H1 (cell line): ENCODE results near the gene KNDC1. TPM values are rescaled to one million over a fixed set of nuclear protein-coding genes. Genes with fewer than 3 reads are reported as not detected.

ENCODE experiments used
- CTCF ChIA-PET: fragments of 300-600 bp; sonication (Branson Sonifier 250); formaldehyde crosslinking; loops from one replicate; lab custom pipeline; 2021; ENCODE audit not compliant: partially characterized antibody; lab: Charles Lee
- POLR2A ChIA-PET: fragments of 300-600 bp; sonication (Branson Sonifier 250); formaldehyde crosslinking; loops from one replicate; lab custom pipeline; 2021; ENCODE audit warnings: inconsistent platforms; ENCODE audit not compliant: partially characterized antibody; lab: Charles Lee
- DNase-seq, 2 experiments: peaks; one replicate each; pipeline versions ENCODE4 v3.0.0 to v3.0.0-alpha.2; 2010 to 2022; ENCODE audit warnings: low spot score in 2 of 2, low read depth in 1 of 2, mixed read lengths in 1 of 2
- FAIRE-seq: peaks from 2 replicates; lab custom pipeline; 2011; peaks lifted over from hg19 to GRCh38; lab: Jason Lieb, UNC
- H2AFZ ChIP-seq: 2 replicates; pipeline ENCODE4 v1.8.1; 2012; ENCODE audit warnings: low read length, inconsistent platforms
- H2AK5ac ChIP-seq: 2 replicates; pipeline ENCODE4 v1.6.1; 2013; ENCODE audit warnings: low read depth, low read length
- H2BK120ac ChIP-seq: replicated peaks from 2 replicates; pipeline ENCODE3; 2013; ENCODE audit warnings: low read depth, low read length, inconsistent platforms
- H2BK12ac ChIP-seq: 2 replicates; pipeline ENCODE4 v1.6.1; 2013; ENCODE audit warnings: low read depth, low read length
- H2BK15ac ChIP-seq: 2 replicates; pipeline ENCODE4 v1.6.1; 2013; ENCODE audit warnings: low read length
- H2BK20ac ChIP-seq: 2 replicates; pipeline ENCODE4 v1.6.1; 2013; ENCODE audit warnings: low read length
- H2BK5ac ChIP-seq: 2 replicates; pipeline ENCODE4 v1.6.1; 2013; ENCODE audit warnings: low read depth, low read length
- H3K14ac ChIP-seq: 2 replicates; pipeline ENCODE4 v1.6.1; 2013; ENCODE audit warnings: inconsistent platforms; ENCODE audit not compliant: insufficient read length
- H3K18ac ChIP-seq: 2 replicates; pipeline ENCODE4 v1.6.1; 2013; ENCODE audit warnings: low read length; ENCODE audit errors: extremely low read depth
- H3K23ac ChIP-seq: 2 replicates; pipeline ENCODE4 v1.6.1; 2013; ENCODE audit warnings: inconsistent platforms; ENCODE audit not compliant: insufficient read length
- H3K23me2 ChIP-seq: 2 replicates; pipeline ENCODE4 v1.6.1; 2013; ENCODE audit warnings: low read depth, low read length
- H3K27ac ChIP-seq: 2 replicates; pipeline ENCODE4 v1.6.1; 2011; ENCODE audit warnings: low read depth, low read length, inconsistent platforms
- H3K27me3 ChIP-seq, 4 experiments: replicated peaks in 1 of 4; 1 replicate in 1 of 4; 2 replicates in 3 of 4; pipeline versions ENCODE4 v1.6.1 to v1.8.1; 2011 to 2013; ENCODE audit warnings: low read length in 3 of 4, mild to moderate bottlenecking in 3 of 4, inconsistent platforms in 2 of 4, mixed read lengths in 2 of 4, moderate library complexity in 1 of 4; ENCODE audit not compliant: control insufficient read depth in 3 of 4, insufficient read depth in 3 of 4; ENCODE audit errors: extremely low read depth in 1 of 4
- H3K36me3 ChIP-seq, 4 experiments: 2 replicates each; pipeline versions ENCODE4 v1.6.1 to v1.8.1; 2011 to 2013; ENCODE audit warnings: mild to moderate bottlenecking in 4 of 4, low read length in 3 of 4, moderate library complexity in 2 of 4, control low read depth in 1 of 4, inconsistent platforms in 1 of 4; ENCODE audit not compliant: insufficient read depth in 4 of 4, control insufficient read depth in 2 of 4
- H3K4ac ChIP-seq: replicated peaks from 2 replicates; pipeline ENCODE3; 2013; ENCODE audit warnings: low read length, low read depth, mixed read lengths, inconsistent platforms; ENCODE audit not compliant: insufficient read length
- H3K4me1 ChIP-seq, 4 experiments: replicated peaks in 1 of 4; 1 replicate in 1 of 4; 2 replicates in 3 of 4; pipeline versions ENCODE4 v1.6.1 to v1.8.1; 2011 to 2013; ENCODE audit warnings: low read length in 3 of 4, inconsistent platforms in 2 of 4, mixed read lengths in 1 of 4; ENCODE audit not compliant: insufficient read depth in 4 of 4, control insufficient read depth in 3 of 4
- H3K4me2 ChIP-seq, 2 experiments: 2 replicates each; pipeline versions ENCODE4 v1.6.1 to v1.8.1; 2011 to 2013; ENCODE audit warnings: low read depth in 2 of 2, low read length in 2 of 2, control low read depth in 1 of 2, inconsistent platforms in 1 of 2, mild to moderate bottlenecking in 1 of 2; ENCODE audit not compliant: insufficient read depth in 1 of 2
- H3K4me3 ChIP-seq, 4 experiments: fragments of 200-600, 300-600 bp in 1 of 4; sonication (generic), shearing (Covaris generic), sonication (Bioruptor Twin) in 1 of 4; 2 replicates each; pipeline versions ENCODE4 v1.5.1 to v1.8.1; 2011 to 2016; ENCODE audit warnings: low read length in 4 of 4, low read depth in 3 of 4, control low read depth in 2 of 4, inconsistent platforms in 2 of 4, mild to moderate bottlenecking in 2 of 4, mixed read lengths in 1 of 4, moderate library complexity in 1 of 4; ENCODE audit not compliant: insufficient read depth in 2 of 4; ENCODE audit errors: extremely low read depth in 1 of 4
- H3K56ac ChIP-seq: replicated peaks from 2 replicates; pipeline ENCODE3; 2013; ENCODE audit warnings: low read depth, mild to moderate bottlenecking, mixed read lengths, low read length, inconsistent platforms; ENCODE audit not compliant: insufficient read length
- H3K79me1 ChIP-seq: 2 replicates; pipeline ENCODE4 v1.6.1; 2013; ENCODE audit warnings: low read depth, low read length, control low read depth
- H3K79me2 ChIP-seq, 2 experiments: 2 replicates each; pipeline versions ENCODE4 v1.6.1 to v1.8.1; 2012 to 2013; ENCODE audit warnings: low read length in 2 of 2, mild to moderate bottlenecking in 2 of 2, inconsistent platforms in 1 of 2; ENCODE audit not compliant: insufficient read depth in 2 of 2, control insufficient read depth in 1 of 2
- H3K9ac ChIP-seq, 4 experiments: replicated peaks in 1 of 4; 1 replicate in 1 of 4; 2 replicates in 3 of 4; pipeline versions ENCODE4 v1.6.1 to v1.8.1; 2011 to 2013; ENCODE audit warnings: low read depth in 3 of 4, low read length in 3 of 4, control low read depth in 2 of 4, mild to moderate bottlenecking in 2 of 4, moderate library complexity in 2 of 4, inconsistent platforms in 1 of 4; ENCODE audit errors: extremely low read depth in 1 of 4
- H3K9me3 ChIP-seq, 2 experiments: 2 replicates each; pipeline versions ENCODE4 v1.6.1 to v1.8.1; 2012 to 2013; ENCODE audit warnings: mild to moderate bottlenecking in 2 of 2, moderate library complexity in 2 of 2, control low read depth in 1 of 2, inconsistent platforms in 1 of 2, low read depth in 1 of 2, low read length in 1 of 2, mixed read lengths in 1 of 2; ENCODE audit not compliant: insufficient read depth in 2 of 2
- H4K20me1 ChIP-seq, 2 experiments: replicated peaks in 1 of 2; 2 replicates each; pipeline versions ENCODE3 to v1.8.1; 2011 to 2013; ENCODE audit warnings: inconsistent platforms in 2 of 2, low read length in 2 of 2, mild to moderate bottlenecking in 1 of 2; ENCODE audit not compliant: insufficient read depth in 2 of 2, control insufficient read depth in 1 of 2
- H4K5ac ChIP-seq: 2 replicates; pipeline ENCODE4 v1.6.1; 2013; ENCODE audit warnings: low read length, low read depth, mixed read lengths, inconsistent platforms; ENCODE audit not compliant: insufficient read length
- H4K8ac ChIP-seq: 2 replicates; pipeline ENCODE4 v1.8.0; 2013; ENCODE audit warnings: mild to moderate bottlenecking, moderate library complexity, low read length, inconsistent platforms; ENCODE audit not compliant: insufficient read depth; ENCODE audit errors: extremely low read depth
- H4K91ac ChIP-seq: replicated peaks from 2 replicates; pipeline ENCODE3; 2013; ENCODE audit warnings: low read length, mixed read lengths, inconsistent platforms; ENCODE audit not compliant: insufficient read length
- CHD1 ChIP-seq: IDR thresholded peaks from 2 replicates; pipeline ENCODE4 v1.6.1; 2012; ENCODE audit warnings: low read depth, low read length, improper control_type of control experiment
- EZH2 ChIP-seq: fragments of 200-600 bp; sonication (generic); IDR thresholded peaks from 2 replicates; pipeline ENCODE4 v1.7.1; 2012; ENCODE audit warnings: low read depth, mild to moderate bottlenecking, moderate library complexity, low read length, inconsistent platforms; ENCODE audit not compliant: severe bottlenecking
- GABPA ChIP-seq: IDR thresholded peaks from 2 replicates; pipeline ENCODE4 v1.6.1; 2011; ENCODE audit warnings: mild to moderate bottlenecking, low read length, moderate library complexity, borderline replicate concordance; ENCODE audit not compliant: insufficient read depth
- GTF2F1 ChIP-seq: IDR thresholded peaks from 2 replicates; pipeline ENCODE4 v1.6.1; 2012; ENCODE audit warnings: low read depth, low read length, improper control_type of control experiment, borderline replicate concordance
- JUND ChIP-seq: IDR thresholded peaks from 2 replicates; pipeline ENCODE4 v1.6.1; 2011; ENCODE audit warnings: mild to moderate bottlenecking, improper control_type of control experiment, low read length
- KDM4A ChIP-seq: IDR thresholded peaks from one replicate; pipeline ENCODE4 v1.7.1; 2012; ENCODE audit warnings: low read depth, mild to moderate bottlenecking, moderate library complexity, low read length, inconsistent platforms; ENCODE audit not compliant: severe bottlenecking
- RBBP5 ChIP-seq: IDR thresholded peaks from 2 replicates; pipeline ENCODE4 v1.7.1; 2012; ENCODE audit warnings: low read depth, mild to moderate bottlenecking, inconsistent platforms, low read length, moderate library complexity, borderline replicate concordance
- RFX5 ChIP-seq: IDR thresholded peaks from 2 replicates; pipeline ENCODE4 v1.6.1; 2011; ENCODE audit warnings: low read depth, low read length, improper control_type of control experiment, borderline replicate concordance
- SIX5 ChIP-seq: IDR thresholded peaks from 2 replicates; pipeline ENCODE4 v1.6.1; 2011; ENCODE audit warnings: mild to moderate bottlenecking, low read depth, low read length
- TBP ChIP-seq: IDR thresholded peaks from 2 replicates; pipeline ENCODE4 v1.6.1; 2011; ENCODE audit warnings: low read depth, low read length, improper control_type of control experiment
- WGBS, 2 experiments: shearing (Covaris generic) in 1 of 2; methylation state at CpG; one replicate each; pipeline versions ENCODE4 v1.1.6 to v1.1.7; 2013 to 2015; ENCODE audit warnings: low lambda C conversion rate in 2 of 2, mixed read lengths in 2 of 2, inconsistent platforms in 1 of 2, low coverage in 1 of 2, missing lambda C conversion rate in 1 of 2; ENCODE audit not compliant: insufficient replicate concordance in 2 of 2, insufficient coverage in 1 of 2, insufficient read length in 1 of 2; ENCODE audit errors: extremely low coverage in 1 of 2, missing lambda C conversion rate in 1 of 2; 5-methylcytosine and 5-hydroxymethylcytosine counted together
- polyA plus RNA-seq, 7 experiments: library from polyadenylated mRNA; depleted of rRNA in 3 of 7; stranded (reverse) in 5 of 7; unstranded in 2 of 7; fragments of >200 nt in 5 of 7; fragments of 200-250 nt in 2 of 7; gene quantifications; 1 replicate in 5 of 7; 2 replicates in 1 of 7; 4 replicates in 1 of 7; pipeline versions ENCODE4 v1.2.1 to v1.2.3, GENCODE V29; 2011 to 2013; ENCODE audit warnings: missing spikeins in 2 of 7, mixed read lengths in 2 of 7
- total RNA-seq: library from RNA; stranded (reverse); fragmentation: NEBNext Ultra II Directional; extraction: Animal tissue kit (Norgen Biotek cat#: 25700); gene quantifications from 2 replicates; pipeline ENCODE4 v1.2.1, GENCODE V29; 2021

KNDC1 gene
- total and polyA plus RNA-seq, 2 of the 8 experiments (the other 6 are each of a cell fraction or from before 2014, with no cell fraction given) = 7.5 to 16.7 TPM

DNA sequence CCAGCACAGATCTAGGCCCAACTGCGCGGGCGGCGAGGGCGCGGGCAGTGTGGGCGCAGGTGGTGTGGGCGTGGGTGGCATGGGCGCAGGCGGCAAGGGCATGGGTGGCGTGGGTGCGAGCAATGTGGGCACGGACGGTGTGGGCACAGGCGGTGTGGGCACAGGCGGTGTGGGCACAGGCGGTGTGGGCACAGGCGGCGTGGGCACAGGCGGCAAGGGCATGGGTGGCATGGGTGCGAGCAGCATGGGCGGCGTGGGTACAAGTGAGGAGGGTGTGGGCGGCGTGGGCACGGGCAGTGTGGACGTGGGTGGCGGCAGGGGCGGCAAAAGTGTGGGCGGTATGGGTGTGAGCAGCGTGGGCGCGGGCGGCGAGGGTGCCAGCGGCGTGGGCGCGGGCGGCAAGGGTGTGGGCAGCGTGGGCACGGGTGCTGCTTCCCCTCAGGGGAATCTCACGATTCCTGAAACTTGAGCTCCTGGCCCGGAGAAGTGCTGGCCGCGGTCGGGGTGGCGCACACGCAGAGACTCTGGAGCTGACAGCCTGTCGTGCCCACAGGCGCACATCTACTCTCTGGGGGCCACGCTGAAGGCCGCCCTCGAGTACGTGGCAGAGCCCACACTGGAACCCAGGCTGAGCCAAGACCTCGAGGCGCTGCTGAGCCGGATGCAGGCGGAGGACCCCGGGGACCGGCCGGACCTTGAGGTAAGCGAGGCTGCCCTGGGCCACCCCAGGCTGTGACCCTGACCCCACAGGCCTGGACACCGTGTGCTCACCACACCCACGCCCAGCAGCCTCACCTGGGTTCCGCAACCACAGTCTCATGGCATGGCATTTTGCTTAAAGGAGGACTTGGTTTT lies 23.0 kb downstream of the KNDC1 start:
- CTCF ChIA-PET = interaction anchor here (1.1 to 1.7 kb wide), 3 partner anchors 14 to 40 kb away, joined by 4 to 7 read pairs (median 6); no protein-coding TSS in a partner anchor
- H2BK12ac ChIP-seq = no peak overlapping the region
- DNase-seq = no peak

More for the DNA sequence above, 23.0 kb downstream of the KNDC1 start:
- H3K9ac ChIP-seq = no peak overlapping the region
- no peak overlapping the region for H3K23ac ChIP-seq
- no peak overlapping the region for H3K4ac ChIP-seq
- H2BK15ac ChIP-seq = no peak overlapping the region
- no peak overlapping the region for H2BK120ac ChIP-seq
- H3K56ac ChIP-seq = no peak overlapping the region
- FAIRE-seq = no peak
- peaks cover 0 to 17% (median 10%) of the 10 kb centered on the region in 4 experiments; a peak in 4 of 8 replicates for H3K36me3 ChIP-seq
- H2AK5ac ChIP-seq = no peak overlapping the region
- H2BK20ac ChIP-seq = no peak overlapping the region
- WGBS, 2 experiments = 91% methylated on average over 43 of the region's 66 CpGs; no CpG with 5 or more reads in 1 of the 2 experiments
- 0 out of 2 replicates have a peak overlapping the region, but pooled peaks have one; percentile 25 for H4K8ac ChIP-seq
- no peaks in the 10 kb centered on the region for H3K27me3 ChIP-seq
- 0 out of 2 replicates have a peak, but pooled peaks cover 2% of the 10 kb centered on the region for H3K23me2 ChIP-seq
- no peak overlapping the region for H4K91ac ChIP-seq
- H2BK5ac ChIP-seq = no peak overlapping the region
- H3K79me2 ChIP-seq = no peaks in the 10 kb centered on the region
- H2AFZ ChIP-seq = no peak overlapping the region
- peaks cover 0 to 10% of the 10 kb centered on the region in 2 experiments for H4K20me1 ChIP-seq
- POLR2A ChIA-PET = interaction anchor here (1.9 to 2.1 kb wide), 2 partner anchors 15 kb away, joined by 5 to 6 read pairs; no protein-coding TSS in a partner anchor
- no peak overlapping the region for H3K14ac ChIP-seq
- no peak overlapping the region for H3K4me3 ChIP-seq
- no peaks in the 10 kb centered on the region for H3K79me1 ChIP-seq
- no peak overlapping the region for H3K27ac ChIP-seq
- H4K5ac ChIP-seq = no peak overlapping the region
- TF ChIP-seq CHD1 (no peak), GABPA (no peak), RFX5 (no peak), JUND (no peak), KDM4A (no peak), TBP (no peak), SIX5 (no peak), EZH2 (no peak), GTF2F1 (no peak), RBBP5 (no peak)
- H3K4me2 ChIP-seq = no peak overlapping the region
- H3K18ac ChIP-seq = no peak overlapping the region
- no peaks in the 10 kb centered on the region; a peak in 1 of 7 replicates for H3K4me1 ChIP-seq
- H3K9me3 ChIP-seq = peaks cover under 1 to 11% of the 10 kb centered on the region in 2 experiments; a peak in 2 of 4 replicates
